ENCODE results near the gene TMEM161A. TPM values are rescaled to one million over a fixed set of nuclear protein-coding genes. Genes with fewer than 3 reads are reported as not detected.

Gene TMEM161A
- total RNA-seq, 1 donor from 2014 or later: 13.3 TPM

DNA sequence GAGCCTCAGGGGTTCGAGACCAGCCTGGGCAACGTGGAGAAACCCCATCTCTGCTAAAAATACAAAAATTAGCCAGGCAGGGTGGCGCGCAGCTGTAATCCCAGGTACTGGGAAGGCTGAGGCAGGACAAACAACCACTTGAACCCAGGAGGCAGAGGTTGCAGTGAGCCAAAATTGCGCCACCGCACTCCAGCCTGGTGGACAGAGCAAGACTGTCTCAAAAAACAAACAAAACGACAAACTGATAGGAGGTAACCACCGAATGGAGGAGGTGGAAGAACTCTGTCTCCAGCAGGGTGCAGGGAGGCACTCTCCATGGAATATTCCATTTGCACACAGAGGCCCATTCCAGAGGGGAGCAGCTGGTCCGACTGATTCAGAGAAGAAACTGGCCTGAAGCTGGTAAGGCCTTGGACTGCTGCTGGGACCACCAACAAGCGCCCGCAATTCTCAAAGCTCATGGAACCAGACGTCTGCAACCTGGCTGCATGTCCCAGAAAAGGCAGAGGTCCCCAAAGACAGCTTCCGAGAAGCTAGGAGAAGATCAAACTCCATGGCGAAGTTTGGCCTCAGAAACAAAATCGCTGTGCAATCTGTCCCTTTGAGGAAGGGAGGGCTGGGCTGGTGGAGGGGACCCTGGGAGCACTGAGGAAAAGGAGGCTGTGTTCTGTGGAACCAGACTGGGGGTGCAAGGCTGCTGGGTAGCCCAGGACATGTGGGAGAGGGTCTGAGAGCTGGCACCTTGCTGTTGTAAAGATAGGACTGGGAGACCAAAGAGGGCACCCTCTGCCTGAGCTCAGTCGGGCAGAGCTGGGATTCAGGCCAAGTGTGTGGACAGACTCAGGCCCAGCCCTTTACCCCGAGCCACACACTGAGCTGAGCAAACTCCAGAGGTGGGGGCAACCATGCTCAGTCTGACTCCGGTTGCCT lies 39.3 kb downstream of the TMEM161A start:
- Histone ChIP-seq H3K9me3 (ENCODE audit: low read depth) (no peaks in the 10 kb centered on the region), H3K4me3 (no peak overlapping the region), H3K27ac (no peak overlapping the region), H3K4me1 (no peaks in the 10 kb centered on the region), H2AFZ (replicated peaks) (no peak overlapping the region), H4K20me1 (ENCODE audit: low read depth) (no peaks in the 10 kb centered on the region), H3K79me2 (ENCODE audit: low read depth) (no peaks in the 10 kb centered on the region), H3K4me2 (no peak overlapping the region), H3K27me3 (no peaks in the 10 kb centered on the region), H3K36me3 (no peaks in the 10 kb centered on the region), H3K9ac (no peak overlapping the region), H3F3A (ENCODE audit: low read depth) (peaks cover 3% of the 10 kb centered on the region)
- DNase-seq (ENCODE audit: low spot score): no peak
- Mint-ChIP-seq H3K27ac (no peak overlapping the region), H3K9me3 (no peaks in the 10 kb centered on the region), H3K4me3 (no peak overlapping the region), H3K27me3 (ENCODE audit: insufficient read depth, low read depth) (no peaks in the 10 kb centered on the region), H3K36me3 (no peaks in the 10 kb centered on the region), H3K4me1 (peaks cover 8% of the 10 kb centered on the region)
- no peak for TF ChIP-seq EZH2 (IDR thresholded peaks at IDR 0.05)
- no peak for TF ChIP-seq EZH2phosphoT487 (IDR thresholded peaks at IDR 0.05)
- TF ChIP-seq, protein P1, sequence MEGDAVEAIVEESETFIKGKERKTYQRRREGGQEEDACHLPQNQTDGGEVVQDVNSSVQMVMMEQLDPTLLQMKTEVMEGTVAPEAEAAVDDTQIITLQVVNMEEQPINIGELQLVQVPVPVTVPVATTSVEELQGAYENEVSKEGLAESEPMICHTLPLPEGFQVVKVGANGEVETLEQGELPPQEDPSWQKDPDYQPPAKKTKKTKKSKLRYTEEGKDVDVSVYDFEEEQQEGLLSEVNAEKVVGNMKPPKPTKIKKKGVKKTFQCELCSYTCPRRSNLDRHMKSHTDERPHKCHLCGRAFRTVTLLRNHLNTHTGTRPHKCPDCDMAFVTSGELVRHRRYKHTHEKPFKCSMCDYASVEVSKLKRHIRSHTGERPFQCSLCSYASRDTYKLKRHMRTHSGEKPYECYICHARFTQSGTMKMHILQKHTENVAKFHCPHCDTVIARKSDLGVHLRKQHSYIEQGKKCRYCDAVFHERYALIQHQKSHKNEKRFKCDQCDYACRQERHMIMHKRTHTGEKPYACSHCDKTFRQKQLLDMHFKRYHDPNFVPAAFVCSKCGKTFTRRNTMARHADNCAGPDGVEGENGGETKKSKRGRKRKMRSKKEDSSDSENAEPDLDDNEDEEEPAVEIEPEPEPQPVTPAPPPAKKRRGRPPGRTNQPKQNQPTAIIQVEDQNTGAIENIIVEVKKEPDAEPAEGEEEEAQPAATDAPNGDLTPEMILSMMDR (IDR thresholded peaks at IDR 0.05): no peak

DNA sequence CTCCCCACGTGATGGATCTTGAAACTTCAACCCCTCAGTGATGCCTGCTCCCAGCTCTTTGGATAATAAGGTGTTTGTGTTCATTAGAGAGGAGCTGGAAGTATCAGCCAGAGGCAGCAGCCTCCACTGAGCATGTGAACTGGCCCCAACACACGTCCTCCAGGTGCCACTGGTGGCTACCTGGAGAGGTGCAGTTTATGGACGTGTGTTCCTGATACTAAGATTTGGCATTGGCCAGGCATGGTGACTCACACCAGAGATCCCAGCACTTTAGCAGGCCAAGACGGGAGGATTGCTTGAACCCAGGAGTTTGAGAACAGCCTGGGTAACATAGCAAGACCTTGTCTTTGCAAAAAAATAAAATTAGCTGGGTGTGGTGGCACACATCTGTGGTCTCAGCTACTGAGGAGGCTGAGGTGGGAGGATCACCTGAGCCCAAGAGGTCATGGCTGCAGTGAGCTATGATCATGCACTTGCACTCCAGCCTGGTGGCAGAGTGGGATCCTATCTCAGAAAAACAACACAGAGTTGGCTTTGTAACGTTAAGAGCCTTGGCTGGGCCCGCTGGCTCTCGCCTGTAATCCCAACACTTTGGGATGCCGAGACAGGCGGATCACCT lies 40.1 kb downstream of the TMEM161A start:
- H3K79me2 ChIP-seq (ENCODE audit: low read depth): no peaks in the 10 kb centered on the region
- no peaks in the 10 kb centered on the region for H4K20me1 ChIP-seq (ENCODE audit: low read depth)
- peaks cover 3% of the 10 kb centered on the region for H3F3A ChIP-seq (ENCODE audit: low read depth)
- Mint-ChIP-seq H3K36me3 (no peaks in the 10 kb centered on the region), H3K4me1 (peaks cover 12% of the 10 kb centered on the region), H3K27ac (no peak overlapping the region), H3K27me3 (ENCODE audit: insufficient read depth, low read depth) (no peaks in the 10 kb centered on the region), H3K9me3 (no peaks in the 10 kb centered on the region), H3K4me3 (no peak overlapping the region)
- H3K9ac ChIP-seq: no peak overlapping the region
- no peak overlapping the region for H3K4me3 ChIP-seq
- H3K27me3 ChIP-seq: no peaks in the 10 kb centered on the region
- H3K27ac ChIP-seq: no peak overlapping the region
- H2AFZ ChIP-seq (replicated peaks): no peak overlapping the region
- TF ChIP-seq EZH2phosphoT487 (IDR thresholded peaks at IDR 0.05) (no peak), EZH2 (IDR thresholded peaks at IDR 0.05) (no peak)
- TF ChIP-seq, protein P1 (IDR thresholded peaks at IDR 0.05): no peak
- DNase-seq (ENCODE audit: low spot score): no peak
- no peak overlapping the region for H3K4me2 ChIP-seq
- H3K9me3 ChIP-seq (ENCODE audit: low read depth): no peaks in the 10 kb centered on the region
- no peaks in the 10 kb centered on the region for H3K4me1 ChIP-seq
- no peaks in the 10 kb centered on the region for H3K36me3 ChIP-seq

DNA sequence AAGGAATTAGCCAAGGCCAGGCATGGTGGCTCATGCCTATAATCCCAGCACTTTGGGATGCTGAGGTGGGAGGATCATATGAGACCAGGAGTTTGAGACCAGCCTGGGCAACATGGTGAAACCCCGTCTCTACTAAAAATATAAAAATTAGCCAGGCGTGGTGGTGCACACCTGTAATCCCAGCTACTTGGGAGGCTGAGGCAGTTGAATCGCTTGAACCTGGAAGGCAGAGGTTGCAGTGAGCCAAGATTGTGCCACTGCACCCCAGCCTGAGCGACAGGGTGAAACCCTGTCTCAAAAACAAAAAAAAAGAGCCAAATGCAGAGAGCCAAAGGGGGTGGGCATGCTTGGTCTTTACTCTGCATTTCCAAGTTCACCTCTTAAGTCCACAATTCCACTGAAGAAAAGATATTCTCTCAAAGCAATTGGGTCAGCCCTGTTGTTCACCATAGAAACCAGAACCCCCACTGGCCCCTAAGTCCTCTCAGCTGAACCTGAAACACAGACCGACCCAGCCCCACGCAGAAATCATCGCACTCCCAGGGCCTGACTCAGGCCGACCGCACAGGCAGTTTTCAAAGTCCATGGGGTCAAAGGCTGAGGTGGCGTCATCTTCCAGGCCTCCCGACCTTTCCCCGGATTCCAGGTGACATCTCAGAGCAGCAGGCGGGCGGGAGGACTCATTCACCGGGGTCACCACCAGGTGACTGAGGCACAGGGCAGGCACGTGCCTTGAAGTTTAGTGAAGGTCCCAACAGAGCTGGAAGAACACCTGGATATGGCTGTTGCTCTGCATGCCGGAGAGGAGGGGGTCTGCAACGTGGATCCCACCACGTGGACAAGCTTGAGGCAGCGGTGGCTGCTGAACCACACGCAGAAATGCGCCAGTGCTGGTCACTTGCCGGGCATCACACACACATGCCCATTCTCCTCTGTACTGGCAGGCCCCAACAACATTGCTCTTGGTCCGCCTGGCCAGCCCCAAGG lies 41.3 kb downstream of the TMEM161A start:
- Histone ChIP-seq H3K9me3 (ENCODE audit: low read depth) (no peaks in the 10 kb centered on the region), H3K79me2 (ENCODE audit: low read depth) (no peaks in the 10 kb centered on the region), H3K4me1 (no peaks in the 10 kb centered on the region), H3K36me3 (no peaks in the 10 kb centered on the region), H3F3A (ENCODE audit: low read depth) (peaks cover 3% of the 10 kb centered on the region), H3K27ac (no peak overlapping the region), H3K9ac (no peak overlapping the region), H3K27me3 (no peaks in the 10 kb centered on the region), H4K20me1 (ENCODE audit: low read depth) (no peaks in the 10 kb centered on the region), H3K4me2 (no peak overlapping the region), H3K4me3 (no peak overlapping the region), H2AFZ (replicated peaks) (no peak overlapping the region)
- H3K27me3 Mint-ChIP-seq (ENCODE audit: insufficient read depth, low read depth): no peaks in the 10 kb centered on the region
- DNase-seq (ENCODE audit: low spot score): no peak
- TF ChIP-seq EZH2phosphoT487 (IDR thresholded peaks at IDR 0.05): no peak
- no peak for TF ChIP-seq EZH2 (IDR thresholded peaks at IDR 0.05)
- TF ChIP-seq, protein P1 (IDR thresholded peaks at IDR 0.05): no peak
- H3K36me3 Mint-ChIP-seq: no peaks in the 10 kb centered on the region
- H3K4me1 Mint-ChIP-seq: peaks cover 13% of the 10 kb centered on the region
- H3K4me3 Mint-ChIP-seq: peak overlapping the region; percentile 53
- no peak overlapping the region for H3K27ac Mint-ChIP-seq
- no peaks in the 10 kb centered on the region for H3K9me3 Mint-ChIP-seq

Measured in neural progenitor cell (in vitro differentiated cells).